Activated B cell treated with CpG ODN at 0.5 μM for 24 hours (primary cell): ENCODE measurements around the gene CD84. TPM values are rescaled to one million over a fixed set of nuclear protein-coding genes. Genes with fewer than 3 reads are reported as not detected.

Experiments
- ATAC-seq: fragments of 200-7000 bp; cut with Tn5 transposase; one replicate; pipeline ENCODE4 v1.10.0; 2021; ENCODE audit warnings: low read depth, mild to moderate bottlenecking, moderate library complexity
- CTCF ChIA-PET: fragments of 350-600 bp; sonication (Branson Sonifier 250); formaldehyde crosslinking; loops from one replicate; lab custom pipeline; 2021; ENCODE audit warnings: antibody characterized with exemption; lab: Charles Lee
- POLR2A ChIA-PET: fragments of 350-600 bp; sonication (Branson Sonifier 250); formaldehyde crosslinking; loops from one replicate; lab custom pipeline; 2021; ENCODE audit warnings: antibody characterized with exemption; lab: Charles Lee
- DNase-seq: peaks from one replicate; pipeline ENCODE4 v3.0.0; 2022
- H3K27ac Mint-ChIP-seq: one replicate; pipeline ENCODE4 v1.8.0; 2020; ENCODE audit warnings: mixed read lengths
- H3K27me3 Mint-ChIP-seq: one replicate; pipeline ENCODE4 v1.8.0; 2021; ENCODE audit warnings: mixed read lengths
- H3K36me3 Mint-ChIP-seq: one replicate; pipeline ENCODE4 v1.8.0; 2021; ENCODE audit warnings: low read depth, mixed read lengths
- H3K4me1 Mint-ChIP-seq: one replicate; pipeline ENCODE4 v1.8.0; 2021; ENCODE audit warnings: mixed read lengths
- H3K4me3 Mint-ChIP-seq: one replicate; pipeline ENCODE4 v1.8.0; 2020; ENCODE audit warnings: mild to moderate bottlenecking, mixed read lengths
- H3K9me3 Mint-ChIP-seq: one replicate; pipeline ENCODE4 v1.8.0; 2020; ENCODE audit warnings: mixed read lengths
- intact Hi-C: fragments of 100-400 bp; cut with micrococcal nuclease; formaldehyde crosslinking; loops from one replicate; pipeline ENCODE4 v1.15.1; 2024
- total RNA-seq: library from RNA; stranded (reverse); gene quantifications from 2 replicates; pipeline ENCODE4 v1.2.3, GENCODE V29; 2022
- TF ChIP-seq, protein P1 (sequence below): fragments of 200-600 bp; IDR thresholded peaks from one replicate; pipeline ENCODE4 v1.8.0; 2022; ENCODE audit warnings: antibody characterized with exemption, mild to moderate bottlenecking

CD84 gene
- total RNA-seq, 1 donor from 2014 or later, result 65.5 TPM

DNA sequence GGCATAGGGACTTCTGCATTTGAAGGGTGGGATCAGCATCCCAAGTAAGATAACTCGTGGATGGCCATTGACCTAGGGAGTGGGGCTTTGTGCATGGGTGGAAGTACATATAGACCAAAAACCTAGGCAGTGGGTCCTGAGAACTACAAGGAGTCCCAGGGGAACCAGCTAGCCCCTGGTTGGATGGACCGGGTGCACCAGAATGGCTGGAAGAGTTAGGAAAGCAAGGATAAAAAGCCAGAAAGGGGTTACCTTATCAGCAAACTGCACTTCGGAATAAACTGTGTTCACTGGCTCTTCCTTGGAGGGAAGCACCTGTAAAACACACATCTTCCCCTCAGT, 29.7 kb downstream of the CD84 start:
- no peaks in the 10 kb centered on the region for H3K27me3 Mint-ChIP-seq
- peaks cover 73% of the 10 kb centered on the region for H3K36me3 Mint-ChIP-seq
- H3K4me1 Mint-ChIP-seq, result peaks cover 93% of the 10 kb centered on the region
- H3K4me3 Mint-ChIP-seq, result peak overlapping the region; percentile 61
- POLR2A ChIA-PET, result interaction anchor here (0.5 to 7.7 kb wide), 18 partner anchors 9 to 345 kb away, joined by 3 to 56 read pairs (median 4); partner anchors contain the start of genes CD84 and SLAMF6
- peak overlapping the region; percentile 90 for H3K27ac Mint-ChIP-seq
- intact Hi-C loops, result loop anchor here (1.0 to 2.0 kb wide), 4 partner anchors 9 to 61 kb away; no protein-coding TSS in a partner anchor
- TF ChIP-seq, protein P1, sequence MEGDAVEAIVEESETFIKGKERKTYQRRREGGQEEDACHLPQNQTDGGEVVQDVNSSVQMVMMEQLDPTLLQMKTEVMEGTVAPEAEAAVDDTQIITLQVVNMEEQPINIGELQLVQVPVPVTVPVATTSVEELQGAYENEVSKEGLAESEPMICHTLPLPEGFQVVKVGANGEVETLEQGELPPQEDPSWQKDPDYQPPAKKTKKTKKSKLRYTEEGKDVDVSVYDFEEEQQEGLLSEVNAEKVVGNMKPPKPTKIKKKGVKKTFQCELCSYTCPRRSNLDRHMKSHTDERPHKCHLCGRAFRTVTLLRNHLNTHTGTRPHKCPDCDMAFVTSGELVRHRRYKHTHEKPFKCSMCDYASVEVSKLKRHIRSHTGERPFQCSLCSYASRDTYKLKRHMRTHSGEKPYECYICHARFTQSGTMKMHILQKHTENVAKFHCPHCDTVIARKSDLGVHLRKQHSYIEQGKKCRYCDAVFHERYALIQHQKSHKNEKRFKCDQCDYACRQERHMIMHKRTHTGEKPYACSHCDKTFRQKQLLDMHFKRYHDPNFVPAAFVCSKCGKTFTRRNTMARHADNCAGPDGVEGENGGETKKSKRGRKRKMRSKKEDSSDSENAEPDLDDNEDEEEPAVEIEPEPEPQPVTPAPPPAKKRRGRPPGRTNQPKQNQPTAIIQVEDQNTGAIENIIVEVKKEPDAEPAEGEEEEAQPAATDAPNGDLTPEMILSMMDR, result no peak
- CTCF ChIA-PET, result interaction anchor here (0.7 to 7.8 kb wide), 9 partner anchors 9 to 120 kb away, joined by 3 to 52 read pairs (median 4); partner anchors contain the start of gene SLAMF6
- H3K9me3 Mint-ChIP-seq, result no peaks in the 10 kb centered on the region
- ATAC-seq (no peak), DNase-seq (no peak)

DNA sequence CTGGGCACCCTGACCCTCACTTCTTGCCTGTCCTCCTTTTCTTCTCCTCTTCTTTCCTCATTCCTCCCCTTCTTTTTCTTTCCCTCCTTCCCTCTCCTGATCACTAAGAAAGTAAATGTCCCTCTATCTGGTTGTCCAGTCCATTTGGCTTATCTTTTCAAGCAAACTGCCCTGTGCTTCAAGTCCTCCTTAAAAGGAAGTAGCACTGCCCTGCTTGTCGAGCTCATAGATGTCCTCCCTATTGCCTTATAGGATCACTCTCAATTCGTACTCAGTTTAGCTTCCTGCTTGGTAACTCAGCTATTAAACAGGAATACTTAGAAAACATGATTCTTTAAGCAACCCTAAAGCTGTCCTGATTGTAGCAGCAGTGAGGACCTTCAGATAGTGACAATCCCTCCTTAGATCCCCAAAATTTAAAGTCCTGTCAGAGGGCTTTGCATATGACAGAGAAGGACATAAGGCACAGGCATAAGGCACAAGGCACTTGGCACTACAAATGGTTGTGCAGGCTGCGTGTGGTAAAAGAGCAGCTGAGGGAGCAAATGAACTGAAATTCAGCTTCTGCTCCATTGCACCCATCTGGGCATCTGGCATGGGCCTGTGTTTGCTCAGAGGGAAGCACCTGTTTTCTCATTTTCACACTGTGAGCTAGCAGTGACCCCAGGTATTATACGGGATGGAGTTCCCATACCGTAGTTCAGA, 30.2 kb downstream of the CD84 start:
- intact Hi-C loops, result loop anchor here (1.0 to 2.0 kb wide), 4 partner anchors 9 to 60 kb away; no protein-coding TSS in a partner anchor
- Mint-ChIP-seq H3K27me3 (no peaks in the 10 kb centered on the region), H3K36me3 (peaks cover 70% of the 10 kb centered on the region), H3K27ac (peak overlapping the region; percentile 90), H3K9me3 (no peaks in the 10 kb centered on the region), H3K4me1 (peaks cover 95% of the 10 kb centered on the region), H3K4me3 (peak overlapping the region; percentile 61)
- ATAC-seq (peak; percentile 71), DNase-seq (no peak)
- ChIA-PET POLR2A (interaction anchor here (0.5 to 7.7 kb wide), 21 partner anchors 9 to 345 kb away, joined by 3 to 56 read pairs (median 4); partner anchors contain the start of genes CD84 and SLAMF6), CTCF (interaction anchor here (0.7 to 7.8 kb wide), 9 partner anchors 9 to 120 kb away, joined by 3 to 52 read pairs (median 4); partner anchors contain the start of gene SLAMF6)
- TF ChIP-seq, protein P1, result no peak

DNA sequence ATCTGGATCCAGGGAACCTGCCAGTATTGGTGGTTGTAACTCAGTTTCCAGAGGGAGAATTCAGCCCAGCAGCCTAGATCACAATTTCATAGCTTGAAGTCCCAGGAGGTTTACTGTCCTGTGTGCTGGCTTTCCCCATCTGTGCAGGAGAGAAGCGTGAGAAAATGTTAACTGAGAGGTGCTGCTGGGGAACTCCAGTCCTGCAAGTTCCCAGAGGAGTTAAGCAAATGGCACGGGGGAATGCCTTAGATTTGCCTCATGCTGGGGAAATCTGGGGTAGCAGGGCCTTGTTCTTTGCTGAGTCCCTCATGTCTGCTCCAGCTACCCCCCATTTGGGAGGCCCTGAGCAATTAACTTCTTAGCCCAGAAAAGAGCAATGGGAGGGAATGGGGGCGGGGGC, 31.1 kb downstream of the CD84 start:
- peaks cover 63% of the 10 kb centered on the region for H3K36me3 Mint-ChIP-seq
- peaks cover 94% of the 10 kb centered on the region for H3K4me1 Mint-ChIP-seq
- H3K27me3 Mint-ChIP-seq, result no peaks in the 10 kb centered on the region
- peak overlapping the region; percentile 69 for H3K4me3 Mint-ChIP-seq
- intact Hi-C loops, result loop anchor here (2.0 kb wide), 2 partner anchors 17 to 59 kb away; no protein-coding TSS in a partner anchor
- CTCF ChIA-PET, result interaction anchor here (1.0 to 7.8 kb wide), 4 partner anchors 31 to 172 kb away, joined by 3 to 52 read pairs (median 10); partner anchors contain the start of gene CD84
- H3K9me3 Mint-ChIP-seq, result no peaks in the 10 kb centered on the region
- POLR2A ChIA-PET, result interaction anchor here (0.7 to 7.7 kb wide), 11 partner anchors 8 to 286 kb away, joined by 3 to 56 read pairs (median 6); partner anchors contain the start of genes CD84, DCAF8 and SLAMF6
- TF ChIP-seq, protein P1, result no peak
- no peak for DNase-seq
- ATAC-seq, result peak; percentile 58
- peak overlapping the region; percentile 90 for H3K27ac Mint-ChIP-seq

DNA sequence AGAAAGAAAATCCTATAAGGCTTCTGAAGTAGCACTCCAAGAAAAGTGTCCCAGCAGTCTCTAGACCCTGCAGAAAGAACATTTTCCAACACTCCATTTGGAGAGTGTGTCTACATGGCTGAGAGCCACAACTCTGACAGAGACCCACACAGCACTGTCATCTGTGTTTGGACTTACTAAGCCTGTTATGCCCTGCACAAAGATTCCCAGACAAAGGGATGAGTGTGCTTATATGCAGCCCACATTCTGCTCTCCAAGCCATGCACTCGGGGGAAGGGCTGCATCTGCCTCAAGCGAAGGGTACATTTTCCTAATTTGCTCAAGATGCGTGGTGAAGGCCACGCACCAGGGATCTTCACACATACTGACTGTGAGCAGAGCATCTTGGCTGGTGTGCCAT, 31.9 kb downstream of the CD84 start:
- Mint-ChIP-seq H3K27ac (peak overlapping the region; percentile 90), H3K9me3 (no peaks in the 10 kb centered on the region), H3K36me3 (peaks cover 55% of the 10 kb centered on the region), H3K4me3 (peak overlapping the region; percentile 32), H3K27me3 (no peaks in the 10 kb centered on the region), H3K4me1 (peaks cover 89% of the 10 kb centered on the region)
- intact Hi-C loops, result no loop called here
- no peak for ATAC-seq
- no peak for DNase-seq
- CTCF ChIA-PET, result interaction anchor here (1.0 to 7.8 kb wide), 3 partner anchors 31 to 172 kb away, joined by 3 to 52 read pairs (median 4); partner anchors contain the start of gene CD84
- POLR2A ChIA-PET, result interaction anchor here (1.0 to 7.7 kb wide), 8 partner anchors 7 to 115 kb away, joined by 3 to 56 read pairs (median 16); partner anchors contain the start of genes CD84 and SLAMF6
- TF ChIP-seq, protein P1, result no peak
